ENCODE measurements around the gene KRT17. TPM values are rescaled to one million over a fixed set of nuclear protein-coding genes. Genes with fewer than 3 reads are reported as not detected.

Gene KRT17
- polyA plus RNA-seq, 1 donor (not counting 4 experiments of a cell fraction or from before 2014, with no cell fraction given): 8,666 TPM

DNA sequence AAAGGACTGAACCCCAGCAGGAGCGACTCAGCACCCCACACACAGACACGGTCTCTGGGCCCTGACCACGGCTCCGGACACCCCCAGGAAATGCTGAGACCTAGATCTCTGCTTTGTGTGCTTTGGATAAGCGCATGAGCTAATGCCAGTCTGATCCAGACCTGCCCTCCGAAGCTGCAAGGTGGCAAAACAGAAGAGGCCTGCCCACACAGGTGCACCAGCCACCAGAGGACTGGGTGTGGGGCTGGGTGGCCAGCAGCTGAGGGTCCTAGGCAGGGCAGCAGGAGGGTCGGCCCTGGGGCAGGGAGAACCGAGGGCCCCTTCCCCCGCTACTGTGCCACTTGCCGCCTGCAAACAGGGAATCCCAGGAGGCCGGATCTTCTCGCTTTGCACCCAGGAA is 33.6 kb upstream of the KRT17 start:
- FAIRE-seq (peak; percentile 13), DNase-seq (ENCODE audit: low read depth, low spot score) (no peak)
- H3K27me3 ChIP-seq (ENCODE audit: control insufficient read depth, extremely low read depth, insufficient read depth, low read length): no peaks in the 10 kb centered on the region
- no peaks in the 10 kb centered on the region for H3K9me3 ChIP-seq (ENCODE audit: control insufficient read depth, low read depth, low read length)
- H3K36me3 ChIP-seq (ENCODE audit: control insufficient read depth in 2 of 2, extremely low read depth in 1 of 2, insufficient read depth in 2 of 2, low read length in 2 of 2): no peaks in the 10 kb centered on the region
- no peaks in the 10 kb centered on the region for H4K20me1 ChIP-seq (ENCODE audit: control insufficient read depth, extremely low read depth, insufficient read depth, low read length)
- TF ChIP-seq, protein P1, sequence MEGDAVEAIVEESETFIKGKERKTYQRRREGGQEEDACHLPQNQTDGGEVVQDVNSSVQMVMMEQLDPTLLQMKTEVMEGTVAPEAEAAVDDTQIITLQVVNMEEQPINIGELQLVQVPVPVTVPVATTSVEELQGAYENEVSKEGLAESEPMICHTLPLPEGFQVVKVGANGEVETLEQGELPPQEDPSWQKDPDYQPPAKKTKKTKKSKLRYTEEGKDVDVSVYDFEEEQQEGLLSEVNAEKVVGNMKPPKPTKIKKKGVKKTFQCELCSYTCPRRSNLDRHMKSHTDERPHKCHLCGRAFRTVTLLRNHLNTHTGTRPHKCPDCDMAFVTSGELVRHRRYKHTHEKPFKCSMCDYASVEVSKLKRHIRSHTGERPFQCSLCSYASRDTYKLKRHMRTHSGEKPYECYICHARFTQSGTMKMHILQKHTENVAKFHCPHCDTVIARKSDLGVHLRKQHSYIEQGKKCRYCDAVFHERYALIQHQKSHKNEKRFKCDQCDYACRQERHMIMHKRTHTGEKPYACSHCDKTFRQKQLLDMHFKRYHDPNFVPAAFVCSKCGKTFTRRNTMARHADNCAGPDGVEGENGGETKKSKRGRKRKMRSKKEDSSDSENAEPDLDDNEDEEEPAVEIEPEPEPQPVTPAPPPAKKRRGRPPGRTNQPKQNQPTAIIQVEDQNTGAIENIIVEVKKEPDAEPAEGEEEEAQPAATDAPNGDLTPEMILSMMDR (optimal IDR thresholded peaks at IDR 0.05 in 1 of 3, IDR thresholded peaks at IDR 0.05 in 1 of 3, conservative IDR thresholded peaks at IDR 0.05 in 1 of 3; ENCODE audit: extremely low read depth in 1 of 3, insufficient read depth in 2 of 3, low read length in 3 of 3): no peak
- TF ChIP-seq EZH2 (IDR thresholded peaks at IDR 0.05; ENCODE audit: low read length): no peak
- peak overlapping the region; percentile 9 for H3K4me2 ChIP-seq (ENCODE audit: control insufficient read depth, extremely low read depth, insufficient read depth, low read depth, low read length)
- H3K9ac ChIP-seq (ENCODE audit: control insufficient read depth, extremely low read depth, insufficient read depth, low read length): peak overlapping the region; percentile 97
- peak overlapping the region; percentile 100 for H3K27ac ChIP-seq (ENCODE audit: control insufficient read depth, insufficient read depth, low read length)
- H3K79me2 ChIP-seq (ENCODE audit: control insufficient read depth, insufficient read depth, low read length): no peaks in the 10 kb centered on the region
- no peak overlapping the region for H3K4me3 ChIP-seq (ENCODE audit: control insufficient read depth in 2 of 3, extremely low read depth in 1 of 3, insufficient read depth in 2 of 3, low read depth in 1 of 3, low read length in 3 of 3)
- H3K4me1 ChIP-seq (ENCODE audit: control insufficient read depth, extremely low read depth, insufficient read depth, low read length): peaks cover 88% of the 10 kb centered on the region
- dilution Hi-C loops (cut with MboI; ENCODE audit: extremely low pct_ligation_motif_present, low sequenced_read_pairs): no loop called here
- peaks cover 2% of the 10 kb centered on the region for H3K9me1 ChIP-seq (ENCODE audit: control insufficient read depth, extremely low read depth, insufficient read depth, low read length)
- H2AFZ ChIP-seq (ENCODE audit: control insufficient read depth, low read length): no peak overlapping the region

DNA sequence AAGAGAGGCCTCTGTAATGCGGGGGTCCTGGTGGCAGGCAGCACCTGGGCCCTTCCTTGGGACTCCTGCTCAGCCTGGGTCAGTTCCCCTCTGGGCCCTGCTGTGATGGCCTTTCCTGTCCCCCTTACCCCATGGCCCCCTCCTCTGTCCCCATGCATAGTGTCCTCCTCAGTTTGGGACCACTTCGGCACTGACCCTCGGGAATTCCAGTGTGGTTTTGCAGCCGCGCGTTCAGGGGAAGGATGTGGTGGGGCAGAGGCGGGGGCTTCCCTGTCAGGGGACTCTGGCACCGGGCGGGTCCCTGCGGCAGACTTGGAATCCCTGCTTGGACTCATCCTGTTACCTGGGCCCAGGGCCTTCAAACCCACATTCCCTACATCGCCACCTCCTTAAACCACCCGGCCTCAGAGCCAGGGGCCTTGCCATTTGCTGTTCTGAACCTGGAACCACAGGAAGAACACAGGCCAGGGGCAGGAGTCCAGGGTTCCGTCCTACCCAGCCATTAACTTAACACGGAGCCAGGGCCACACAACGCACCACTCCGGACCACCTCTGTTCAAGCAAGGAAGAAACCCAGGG is 32.9 kb upstream of the KRT17 start:
- Histone ChIP-seq H3K27ac (ENCODE audit: control insufficient read depth, insufficient read depth, low read length) (peak overlapping the region; percentile 100), H4K20me1 (ENCODE audit: control insufficient read depth, extremely low read depth, insufficient read depth, low read length) (no peaks in the 10 kb centered on the region), H3K36me3 (ENCODE audit: control insufficient read depth in 2 of 2, extremely low read depth in 1 of 2, insufficient read depth in 2 of 2, low read length in 2 of 2) (no peaks in the 10 kb centered on the region), H3K9me1 (ENCODE audit: control insufficient read depth, extremely low read depth, insufficient read depth, low read length) (peaks cover 2% of the 10 kb centered on the region), H3K9me3 (ENCODE audit: control insufficient read depth, low read depth, low read length) (no peaks in the 10 kb centered on the region), H3K27me3 (ENCODE audit: control insufficient read depth, extremely low read depth, insufficient read depth, low read length) (no peaks in the 10 kb centered on the region), H3K4me2 (ENCODE audit: control insufficient read depth, extremely low read depth, insufficient read depth, low read depth, low read length) (peak overlapping the region; percentile 67), H3K4me1 (ENCODE audit: control insufficient read depth, extremely low read depth, insufficient read depth, low read length) (peaks cover 89% of the 10 kb centered on the region), H3K79me2 (ENCODE audit: control insufficient read depth, insufficient read depth, low read length) (no peaks in the 10 kb centered on the region), H3K9ac (ENCODE audit: control insufficient read depth, extremely low read depth, insufficient read depth, low read length) (peak overlapping the region; percentile 97), H2AFZ (ENCODE audit: control insufficient read depth, low read length) (no peak overlapping the region), H3K4me3 (ENCODE audit: control insufficient read depth in 2 of 3, extremely low read depth in 1 of 3, insufficient read depth in 2 of 3, low read depth in 1 of 3, low read length in 3 of 3) (no peak overlapping the region)
- dilution Hi-C loops (cut with MboI; ENCODE audit: extremely low pct_ligation_motif_present, low sequenced_read_pairs): no loop called here
- DNase-seq (ENCODE audit: low read depth, low spot score): no peak
- no peak for TF ChIP-seq EZH2 (IDR thresholded peaks at IDR 0.05; ENCODE audit: low read length)
- TF ChIP-seq, protein P1 (optimal IDR thresholded peaks at IDR 0.05 in 1 of 3, IDR thresholded peaks at IDR 0.05 in 1 of 3, conservative IDR thresholded peaks at IDR 0.05 in 1 of 3; ENCODE audit: extremely low read depth in 1 of 3, insufficient read depth in 2 of 3, low read length in 3 of 3): no peak
- no peak for FAIRE-seq

All from keratinocyte (primary cell).